Suppressor macrophage treated with lipopolysaccharide for 1 hour (primary cell): ENCODE measurements around the gene DNAJC5.

Source experiments
- DNase-seq, 3 donors: peaks; one replicate each; pipeline ENCODE4 v3.0.0-alpha.2; 2020 to 2022

DNAJC5 gene

DNA sequence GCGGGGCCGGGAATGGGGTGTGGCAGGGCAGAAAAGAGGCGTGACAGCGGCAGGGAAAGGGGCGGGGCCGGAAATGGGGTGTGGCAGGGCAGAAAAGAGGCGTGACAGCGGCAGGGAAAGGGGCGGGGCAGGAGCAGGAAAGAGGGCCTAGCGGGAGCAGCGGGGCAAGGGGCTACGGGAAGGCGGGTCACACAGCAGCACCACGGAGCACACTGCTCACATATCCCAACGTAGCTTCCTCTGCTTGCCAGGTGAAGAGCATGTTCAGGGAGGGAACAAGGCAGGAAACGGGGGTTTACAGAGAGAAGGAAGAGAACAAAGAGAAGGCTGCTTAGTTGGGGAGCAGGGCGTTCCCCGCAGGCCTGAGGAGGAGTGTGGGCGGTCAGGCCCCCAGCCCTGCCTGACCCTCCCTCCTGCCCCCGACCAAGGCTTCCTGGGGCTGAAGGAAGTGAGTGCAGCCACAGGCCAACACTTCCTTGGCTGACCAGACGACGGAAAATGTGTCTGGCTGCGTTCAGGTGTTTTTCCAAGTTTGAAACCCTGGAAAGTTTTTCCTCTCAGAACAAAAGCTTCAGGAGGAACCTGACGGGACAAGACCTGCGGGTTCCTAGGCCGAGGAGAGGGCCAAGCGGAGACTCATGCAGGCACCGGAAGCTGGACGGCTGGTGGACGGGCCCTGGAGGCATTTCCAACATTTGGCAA lies 47.5 kb downstream of the DNAJC5 start:
- peak; percentile 49 to 76 (median 59) for DNase-seq

DNA sequence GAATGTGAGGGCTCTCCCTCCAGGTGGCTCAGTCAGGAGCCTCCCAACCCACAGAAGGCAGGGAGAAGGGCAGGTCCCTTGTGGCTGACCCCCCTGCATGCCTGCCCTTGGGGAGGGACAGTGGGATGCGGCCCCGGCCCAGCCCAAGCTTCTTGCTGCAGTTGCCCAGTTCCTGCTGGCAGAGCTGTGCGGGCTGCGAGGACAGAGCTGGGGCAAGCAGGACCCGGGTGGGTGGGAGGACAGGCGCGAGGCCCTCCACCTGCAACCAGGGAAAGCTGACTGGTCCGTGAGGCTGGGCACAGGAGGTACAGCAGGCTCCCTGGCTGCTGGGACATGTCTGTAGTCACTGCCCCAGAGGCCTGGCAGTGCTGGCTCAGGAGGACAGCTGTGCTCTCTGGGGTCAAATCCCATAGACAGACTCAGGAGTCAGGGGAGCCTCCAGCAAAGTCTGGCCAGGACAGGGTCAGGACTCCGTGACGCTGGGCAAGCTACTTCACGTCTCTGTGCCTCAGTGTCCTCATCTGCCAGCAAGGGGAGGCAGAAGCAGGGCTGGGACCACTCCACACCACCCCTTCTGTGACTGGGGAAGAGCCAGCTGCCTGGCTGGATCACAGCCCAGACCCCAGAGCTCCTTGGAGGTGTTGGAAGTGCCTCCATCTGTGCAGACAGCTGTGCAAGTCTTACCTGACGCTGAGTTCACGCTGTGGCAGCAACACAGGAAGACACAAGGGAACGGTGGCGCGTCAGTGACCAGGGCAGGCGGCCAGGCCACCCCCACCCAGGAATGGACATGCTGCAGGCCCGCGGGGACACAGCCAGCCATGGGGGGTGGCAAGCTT lies 48.3 kb downstream of the DNAJC5 start:
- no peak for DNase-seq

DNA sequence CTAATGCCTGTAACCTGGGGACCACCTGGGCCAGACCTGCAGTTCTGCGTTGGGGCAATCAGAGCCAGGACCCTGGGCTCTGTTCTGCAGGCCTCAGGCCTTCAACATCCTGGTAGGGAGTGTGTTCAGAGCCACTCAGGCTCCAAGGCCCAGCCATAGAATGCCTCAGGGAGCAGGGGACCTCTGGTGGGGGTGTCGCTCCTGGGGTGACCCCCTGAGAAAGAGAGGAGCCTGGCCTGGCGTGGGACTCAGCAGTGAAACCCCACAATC lies 48.8 kb downstream of the DNAJC5 start:
- no peak for DNase-seq

- no peak for DNase-seq
Observed at GRCh38 chr20:63944078-63944941, 49.4 kb downstream of the DNAJC5 start.

DNA sequence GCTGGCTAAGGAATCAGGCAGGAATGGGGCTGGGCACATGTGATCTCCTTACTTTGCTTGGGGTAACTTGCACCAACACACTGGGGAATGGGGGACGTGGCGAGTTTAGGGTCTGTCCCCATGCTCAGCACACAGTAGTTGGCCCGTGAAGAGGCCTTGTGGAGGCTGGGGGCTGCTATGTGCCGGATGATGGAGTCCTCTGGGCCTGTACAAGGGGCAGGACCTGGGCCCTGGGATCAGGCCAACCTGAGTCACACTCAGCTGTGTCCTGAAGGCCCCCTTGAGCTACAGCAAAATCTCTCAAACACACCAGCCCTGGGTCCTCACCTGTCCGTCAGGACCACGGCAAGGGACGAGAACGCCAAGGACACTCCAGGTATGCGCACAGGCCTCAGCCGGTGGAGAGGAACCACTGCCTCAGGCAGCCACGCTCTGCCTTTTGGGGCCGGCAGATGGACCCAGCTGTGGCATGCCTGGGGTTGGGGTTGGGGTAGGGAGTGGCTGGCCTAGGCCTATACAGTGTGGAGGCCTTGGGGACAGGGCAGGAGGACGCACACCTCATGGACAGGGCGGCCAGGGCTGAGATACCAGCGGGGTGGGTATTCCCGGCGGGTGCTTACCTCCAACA lies 50.2 kb downstream of the DNAJC5 start:
- no peak for DNase-seq

DNA sequence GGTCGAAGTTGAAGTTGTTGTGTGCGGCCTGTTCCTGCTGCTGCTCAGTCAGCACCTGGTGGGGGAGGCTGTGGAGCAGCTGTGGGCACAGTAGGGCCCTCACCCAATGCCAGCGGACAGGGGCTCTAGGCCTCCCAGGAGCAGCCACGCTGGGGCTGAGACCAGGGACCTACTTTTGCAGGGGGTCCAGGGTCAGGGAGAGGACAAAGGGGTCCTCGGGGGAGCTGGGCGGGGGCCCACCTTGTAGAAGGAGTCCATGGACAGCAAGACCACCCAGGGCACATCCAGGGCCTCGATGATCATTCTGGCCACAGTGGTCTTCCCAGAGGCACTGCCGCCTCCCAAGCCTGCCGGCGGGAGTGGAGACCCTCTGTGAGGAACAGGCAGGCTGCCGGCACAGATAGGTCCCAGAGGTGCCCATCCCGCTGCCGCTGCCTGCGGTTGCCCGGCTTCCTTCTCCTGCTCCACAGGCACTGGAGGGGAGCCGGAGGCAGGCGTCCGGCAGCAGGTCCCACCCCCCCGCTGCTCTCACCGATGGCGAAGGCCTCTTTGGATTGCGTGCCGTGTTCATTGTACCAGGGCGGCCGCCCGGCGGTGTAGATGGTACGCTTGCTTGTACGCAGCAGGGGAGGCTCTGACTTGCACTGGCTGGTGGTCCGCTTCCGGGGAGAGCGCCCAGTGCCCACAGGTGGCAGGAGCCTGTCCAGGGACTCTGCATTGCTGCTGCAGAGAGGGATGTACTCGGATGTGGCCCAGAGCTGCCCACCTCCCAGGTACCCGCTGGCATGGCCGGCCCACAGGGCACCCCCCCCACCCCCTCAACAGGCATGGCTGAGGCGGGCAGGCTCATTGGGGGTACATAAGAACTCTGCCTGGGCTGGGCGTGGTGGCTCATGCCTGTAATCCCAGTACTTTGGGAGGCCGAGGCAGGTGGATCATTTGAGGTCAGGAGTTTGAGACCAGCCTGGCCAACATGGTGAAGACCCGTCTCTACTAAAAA lies 51.3 kb downstream of the DNAJC5 start:
- DNase-seq = no peak

GRCh38 chr20:63946986-63947637 lies 52.2 kb downstream of the DNAJC5 start:
- no peak for DNase-seq

DNA sequence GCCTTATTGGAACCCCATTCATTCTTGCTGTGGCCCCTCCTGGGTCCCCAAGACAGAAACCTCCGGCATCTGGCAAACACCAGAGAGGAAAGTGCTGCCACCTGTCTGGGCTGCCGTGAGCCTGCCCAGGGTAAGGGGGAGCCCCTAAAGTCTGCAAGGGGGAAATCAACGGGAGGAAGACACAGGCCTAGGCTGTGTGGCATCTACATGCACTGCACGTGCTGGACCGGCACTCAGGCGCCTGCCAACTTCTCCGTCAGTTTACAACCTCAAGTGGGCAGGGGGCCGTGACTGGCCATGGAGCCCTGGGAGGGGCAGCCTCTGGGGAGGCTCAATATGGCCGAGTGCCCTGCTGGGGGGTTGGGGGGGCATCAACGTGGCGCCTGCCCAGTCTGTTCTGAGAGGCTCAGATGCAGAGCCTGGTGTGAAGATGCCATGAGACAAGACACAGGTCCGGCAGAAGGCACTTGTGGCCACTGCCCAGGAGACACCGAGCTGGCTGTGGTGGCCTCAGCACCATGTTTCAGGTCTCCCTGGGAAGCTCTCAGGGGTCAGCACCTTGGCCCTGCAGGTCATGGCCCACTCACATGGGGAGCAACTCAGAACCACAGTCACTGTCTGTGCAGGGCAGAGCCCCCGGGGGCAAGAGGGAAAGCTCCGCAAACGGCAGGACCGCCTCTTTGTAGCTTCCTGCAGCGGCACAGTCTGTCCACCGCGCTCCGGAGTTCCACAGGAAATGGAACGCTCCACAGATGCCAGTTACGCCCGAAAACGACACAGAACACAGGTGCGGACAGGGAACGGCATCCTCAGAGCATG lies 52.9 kb downstream of the DNAJC5 start:
- no peak for DNase-seq

GRCh38 chr20:63950701-63951397 lies 55.9 kb downstream of the DNAJC5 start:
- DNase-seq = no peak

- no peak for DNase-seq
Observed at GRCh38 chr20:63951398-63952209, 56.7 kb downstream of the DNAJC5 start.

GRCh38 chr20:63952210-63952535 lies 57.2 kb downstream of the DNAJC5 start:
- no peak for DNase-seq

DNA sequence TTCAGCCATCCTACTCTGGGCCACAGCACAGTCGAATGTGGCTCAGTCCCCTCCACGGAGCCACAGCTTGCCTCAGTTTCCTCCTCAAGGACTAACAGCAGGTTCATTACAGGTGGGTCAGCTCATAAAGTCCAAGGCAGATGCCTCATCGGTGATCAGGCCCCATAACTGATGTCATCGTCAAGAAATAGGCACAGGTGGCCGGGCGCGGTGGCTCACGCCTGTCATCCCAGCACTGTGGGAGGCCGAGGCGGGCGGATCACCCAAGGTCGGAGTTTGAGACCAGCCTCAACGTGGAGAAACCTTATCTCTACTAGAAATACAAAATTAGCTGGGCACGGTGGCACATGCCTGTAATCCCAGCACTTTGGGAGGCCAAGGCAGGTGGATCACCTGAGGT lies 57.8 kb downstream of the DNAJC5 start:
- no peak for DNase-seq

DNA sequence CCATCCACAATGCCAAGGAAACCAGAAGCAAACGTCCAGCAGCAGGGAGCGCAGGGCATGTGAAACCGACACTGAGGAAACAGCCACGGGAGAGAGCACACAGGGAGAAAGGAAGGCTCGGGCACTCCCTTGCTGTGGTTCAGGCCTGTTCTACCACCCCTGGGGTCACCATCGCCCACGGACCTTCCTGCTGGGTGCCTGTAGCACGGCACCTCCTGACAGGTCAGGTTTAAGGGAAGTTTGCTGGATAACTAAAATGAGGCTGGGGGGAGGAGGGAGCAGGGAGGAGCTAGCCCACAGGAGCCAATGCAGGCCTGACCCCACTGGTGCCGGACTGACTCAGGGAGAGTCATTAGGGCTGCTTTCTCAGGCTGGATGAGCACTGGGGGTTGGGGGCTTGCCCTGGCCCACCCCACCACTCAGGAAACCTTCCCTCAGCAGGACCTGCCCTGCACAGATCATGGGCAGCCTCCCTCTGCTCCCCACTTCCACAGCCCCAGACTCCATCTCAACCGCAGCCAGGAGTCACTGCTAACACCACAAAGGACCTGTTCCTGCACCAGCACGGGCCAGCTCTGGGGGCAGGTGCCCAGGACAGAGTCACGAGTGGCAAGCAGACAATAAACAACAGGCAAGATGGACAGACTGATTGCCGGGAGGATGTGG lies 59.0 kb downstream of the DNAJC5 start:
- DNase-seq = no peak

DNA sequence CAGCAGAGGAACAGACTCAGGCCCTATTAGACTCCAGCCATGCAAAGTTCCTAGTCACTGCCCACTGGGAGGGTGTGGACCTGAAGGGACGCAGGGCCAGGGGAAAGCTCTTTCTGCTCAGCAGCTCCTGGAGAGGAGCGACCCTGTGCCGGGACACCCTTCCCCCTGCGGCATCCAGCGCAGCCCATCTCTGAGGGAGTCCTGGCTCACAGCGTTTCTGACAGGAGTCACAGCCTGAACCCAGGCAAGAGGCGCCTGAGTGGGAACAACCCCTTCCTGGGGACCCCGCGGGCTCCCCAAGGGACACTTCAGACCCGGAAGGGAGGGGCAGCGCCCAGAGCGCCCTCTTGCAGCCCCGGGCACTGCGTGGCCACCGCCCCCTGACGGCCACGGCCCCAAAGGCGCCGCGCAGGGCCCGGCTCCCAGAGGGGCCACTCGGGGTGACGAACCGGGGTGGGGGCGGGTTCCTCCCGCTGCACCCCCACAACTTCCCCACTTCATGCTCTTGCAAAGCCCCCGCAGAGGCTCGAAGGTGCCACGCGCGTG lies 60.4 kb downstream of the DNAJC5 start:
- peak; percentile 66 to 81 (median 66) for DNase-seq

DNA sequence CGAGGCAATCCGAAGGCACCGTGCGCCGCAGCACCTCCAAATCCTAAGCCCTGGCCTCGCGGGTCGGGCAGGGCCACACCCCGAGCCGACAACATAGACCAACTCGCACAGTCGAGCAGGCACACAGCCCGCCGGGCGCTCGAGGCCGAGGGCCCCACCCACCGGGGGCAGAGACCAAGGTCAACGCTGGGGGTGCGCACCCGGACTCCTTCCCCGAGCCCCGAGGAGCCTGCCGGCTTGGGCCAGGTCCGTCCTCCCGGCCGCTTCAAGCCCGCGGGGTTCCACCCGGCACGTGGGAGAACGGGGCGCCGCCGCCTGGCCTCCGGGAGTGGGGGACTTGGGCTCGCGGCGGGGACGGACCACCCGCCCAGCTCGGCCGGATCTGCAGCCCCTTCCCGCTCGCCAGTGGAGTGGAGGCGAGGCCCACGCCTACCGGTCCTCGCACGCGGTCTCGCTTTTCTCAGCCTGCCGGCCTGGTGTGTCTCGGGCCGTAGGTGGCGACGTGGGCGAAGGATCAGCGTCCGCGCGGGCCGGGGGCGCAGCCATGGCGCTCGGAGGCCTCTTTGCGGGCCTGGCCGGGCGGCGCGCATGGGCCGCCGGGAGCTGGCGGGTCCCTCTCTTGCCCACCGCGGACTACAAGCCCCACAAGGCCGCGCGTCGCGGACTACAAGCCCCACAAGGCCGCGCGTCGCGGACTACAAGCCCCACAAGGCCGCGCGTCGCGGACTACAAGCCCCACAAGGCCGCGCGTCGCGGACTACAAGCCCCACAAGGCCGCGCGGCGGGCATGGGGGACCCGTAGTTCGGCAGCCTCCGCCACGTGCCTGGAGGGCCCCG lies 61.1 kb downstream of the DNAJC5 start, which contains the start of gene UCKL1:
Gene UCKL1 (minus strand): TSS at position 590 of the 837 bp plus-strand sequence. CDS start 44 bp downstream, at position 546.
- DNase-seq = peak; percentile 90 to 96 (median 93)

DNA sequence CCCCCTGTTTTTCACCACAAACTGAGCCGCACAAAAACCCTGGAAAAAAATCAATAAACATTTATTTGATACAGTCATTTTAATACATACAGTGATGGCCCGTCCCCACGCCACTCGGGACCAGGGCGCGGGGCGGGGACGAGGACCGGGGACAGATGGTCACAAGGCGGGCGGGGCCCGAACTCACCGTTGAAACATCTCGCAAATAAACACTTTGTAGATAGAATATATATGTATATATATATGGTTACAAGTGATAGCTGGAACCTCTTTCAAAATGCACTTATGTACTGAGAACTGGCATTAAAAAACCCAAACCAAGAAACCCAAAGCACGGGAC lies 61.7 kb downstream of the DNAJC5 start:
- no peak for DNase-seq
